Lower lobe of right lung (tissue), 2 donors: ENCODE measurements around the gene FBXW5. TPM values are rescaled to one million over a fixed set of nuclear protein-coding genes. Genes with fewer than 3 reads are reported as not detected.

Experiments
- ATAC-seq, 2 donors: fragments of 200-7000 bp; cut with Tn5 transposase; one replicate each; pipeline ENCODE4 v1.9.1; 2020 to 2022; ENCODE audit warnings: mild to moderate bottlenecking in 2 of 2, moderate library complexity in 2 of 2
- DNase-seq: peaks from one replicate; pipeline ENCODE4 v3.0.0-alpha.2; 2020
- H3K27ac ChIP-seq: fragments of 200-600 bp; one replicate; pipeline ENCODE4 v1.8.0; 2022
- H3K27me3 ChIP-seq: fragments of 200-600 bp; one replicate; pipeline ENCODE4 v1.8.0; 2022; ENCODE audit warnings: low read depth
- H3K36me3 ChIP-seq: fragments of 200-600 bp; one replicate; pipeline ENCODE4 v1.8.0; 2022; ENCODE audit warnings: mild to moderate bottlenecking
- H3K4me1 ChIP-seq: fragments of 200-600 bp; one replicate; pipeline ENCODE4 v1.8.0; 2022
- H3K4me3 ChIP-seq: fragments of 200-600 bp; one replicate; pipeline ENCODE4 v1.8.0; 2022; ENCODE audit warnings: mild to moderate bottlenecking
- H3K9me3 ChIP-seq: fragments of 200-600 bp; one replicate; pipeline ENCODE4 v1.8.0; 2022
- CTCF ChIP-seq: fragments of 200-600 bp; IDR thresholded peaks from one replicate; pipeline ENCODE4 v1.8.0; 2022; ENCODE audit warnings: antibody characterized with exemption, mild to moderate bottlenecking
- intact Hi-C: fragments of 100-400 bp; cut with DNase I; formaldehyde crosslinking; loops from one replicate; pipeline ENCODE4 v1.11.0; 2022
- total RNA-seq: library from RNA; stranded (reverse); fragmentation: NEBNext Ultra II Directional; extraction: Animal tissue kit (Norgen Biotek cat#: 25700); gene quantifications from one replicate; pipeline ENCODE4 v1.2.1, GENCODE V29; 2021
- donor health status: DM: no; HTN: yes; CAD: no; lungs with severe emphysema.

FBXW5 gene
- total RNA-seq, 1 donor from 2014 or later, result 83.2 TPM

- H3K27me3 ChIP-seq, result no peaks in the 10 kb centered on the region
- H3K36me3 ChIP-seq, result no peaks in the 10 kb centered on the region
- H3K27ac ChIP-seq, result no peak overlapping the region
- no peak for DNase-seq
- peaks cover 8% of the 10 kb centered on the region for H3K4me1 ChIP-seq
- H3K4me3 ChIP-seq, result no peak overlapping the region
- intact Hi-C loops, result no loop called here
- no peak for TF ChIP-seq CTCF
- ATAC-seq, result no peak
- no peaks in the 10 kb centered on the region for H3K9me3 ChIP-seq
Observed at GRCh38 chr9:136962163-136962562, 17.6 kb upstream of the FBXW5 start.

DNA sequence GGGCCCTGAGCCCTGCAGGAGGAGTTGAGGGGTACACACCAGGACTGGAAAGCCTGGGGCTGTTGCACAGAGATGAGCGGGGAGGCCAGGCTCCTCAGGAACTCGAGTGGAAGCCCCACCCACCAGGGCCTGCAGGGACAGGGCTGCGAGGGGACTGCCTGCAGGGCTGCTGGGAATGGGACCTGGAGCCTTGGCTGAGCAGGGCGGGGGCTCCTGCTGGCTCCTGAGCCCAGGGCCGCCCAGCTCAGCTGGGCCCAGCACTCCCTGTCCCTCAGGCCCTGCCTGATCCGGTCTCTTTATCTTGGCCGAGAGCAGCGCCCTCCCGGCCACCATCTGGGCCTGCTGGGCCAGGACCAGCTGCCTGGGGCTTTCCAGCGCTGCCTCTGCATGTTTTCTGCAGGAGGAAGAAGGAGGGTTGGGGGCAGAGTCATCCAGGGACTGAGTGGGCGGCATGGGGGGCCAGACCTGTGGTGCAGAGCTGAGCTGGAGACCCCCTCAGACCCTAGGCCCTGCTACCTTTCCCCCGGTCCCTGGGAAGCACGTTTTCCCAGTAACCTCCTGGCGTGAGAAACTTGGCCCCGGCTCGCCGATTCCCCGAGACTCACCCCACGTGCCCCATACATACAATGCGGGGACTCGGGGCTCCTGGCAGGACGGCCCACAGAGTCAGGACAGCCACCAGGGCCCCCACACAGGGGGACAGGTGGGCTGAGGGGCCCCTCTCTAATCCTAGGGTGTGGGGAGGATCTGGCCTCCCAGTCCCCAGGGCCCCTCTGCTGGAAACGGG lies 16.9 kb upstream of the FBXW5 start:
- TF ChIP-seq CTCF, result no peak
- DNase-seq, result no peak

GRCh38 chr9:136960938-136961275 lies 16.4 kb upstream of the FBXW5 start:
- no peaks in the 10 kb centered on the region for H3K27me3 ChIP-seq
- DNase-seq (no peak), ATAC-seq (no peak)
- no peak overlapping the region for H3K27ac ChIP-seq
- no peaks in the 10 kb centered on the region for H3K36me3 ChIP-seq
- no peak overlapping the region for H3K4me3 ChIP-seq
- H3K4me1 ChIP-seq, result peaks cover 2% of the 10 kb centered on the region
- intact Hi-C loops, result no loop called here
- TF ChIP-seq CTCF, result no peak
- no peaks in the 10 kb centered on the region for H3K9me3 ChIP-seq

More for the DNA sequence above, 16.9 kb upstream of the FBXW5 start:
- peak; percentile 10 to 48 for ATAC-seq
- intact Hi-C loops, result no loop called here
- Histone ChIP-seq H3K4me1 (peaks cover 8% of the 10 kb centered on the region), H3K36me3 (no peaks in the 10 kb centered on the region), H3K9me3 (no peaks in the 10 kb centered on the region), H3K27me3 (no peaks in the 10 kb centered on the region), H3K27ac (no peak overlapping the region), H3K4me3 (no peak overlapping the region)

GRCh38 chr9:136960212-136960937 lies 15.8 kb upstream of the FBXW5 start:
- ATAC-seq, result peak; percentile 14 to 27
- H3K27ac ChIP-seq, result no peak overlapping the region
- H3K36me3 ChIP-seq, result no peaks in the 10 kb centered on the region
- DNase-seq, result no peak
- no peaks in the 10 kb centered on the region for H3K9me3 ChIP-seq
- no peak for TF ChIP-seq CTCF
- H3K4me3 ChIP-seq, result no peak overlapping the region
- no peaks in the 10 kb centered on the region for H3K27me3 ChIP-seq
- H3K4me1 ChIP-seq, result no peaks in the 10 kb centered on the region
- intact Hi-C loops, result no loop called here

- Histone ChIP-seq H3K27ac (peak overlapping the region; percentile 31), H3K4me1 (no peaks in the 10 kb centered on the region), H3K27me3 (no peaks in the 10 kb centered on the region), H3K9me3 (no peaks in the 10 kb centered on the region), H3K36me3 (no peaks in the 10 kb centered on the region), H3K4me3 (no peak overlapping the region)
- TF ChIP-seq CTCF, result no peak
- ATAC-seq (peak in 1 of 2 donors; percentile 16), DNase-seq (no peak)
- intact Hi-C loops, result no loop called here
Observed at GRCh38 chr9:136958898-136959850, 14.6 kb upstream of the FBXW5 start.
